ENCODE data around the gene ANKS1A. TPM values are rescaled to one million over a fixed set of nuclear protein-coding genes. Genes with fewer than 3 reads are reported as not detected.

ANKS1A gene
- total RNA-seq, 2 experiments from 2014 or later: 7.4 to 9.1 TPM

- POLR2A ChIA-PET: no interaction called here
- CTCF ChIA-PET: interaction anchor here (0.5 to 2.2 kb wide), 4 partner anchors 10 to 226 kb away, joined by 4 to 5 read pairs (median 4); no protein-coding TSS in a partner anchor
Observed at GRCh38 chr6:35047265-35048011, 158.4 kb downstream of the ANKS1A start.

GRCh38 chr6:35048031-35048613 is 159.1 kb downstream of the ANKS1A start:
- ChIA-PET POLR2A (no interaction called here), CTCF (interaction anchor here (0.9 to 2.2 kb wide), 3 partner anchors 10 to 227 kb away, joined by 4 to 5 read pairs (median 4); no protein-coding TSS in a partner anchor)
- no peaks in the 10 kb centered on the region for H3K36me3 Mint-ChIP-seq (ENCODE audit: low read depth)
- H3K27me3 Mint-ChIP-seq: no peaks in the 10 kb centered on the region
- peak; percentile 30 for DNase-seq
- H3K4me1 Mint-ChIP-seq: peaks cover 6% of the 10 kb centered on the region
- H3K9me3 Mint-ChIP-seq (ENCODE audit: low read depth): no peaks in the 10 kb centered on the region
- no peak overlapping the region for H3K4me3 Mint-ChIP-seq
- peak; percentile 18 for ATAC-seq
- no peak overlapping the region for H3K27ac Mint-ChIP-seq
- intact Hi-C loops (cut with DNase I, micrococcal nuclease): no loop called here

More at GRCh38 chr6:35047265-35048011, 158.4 kb downstream of the ANKS1A start:
- no peaks in the 10 kb centered on the region for H3K9me3 Mint-ChIP-seq (ENCODE audit: low read depth)
- H3K27me3 Mint-ChIP-seq: no peaks in the 10 kb centered on the region
- H3K4me1 Mint-ChIP-seq: peaks cover 6% of the 10 kb centered on the region
- ATAC-seq (no peak), DNase-seq (no peak)
- H3K27ac Mint-ChIP-seq: no peak overlapping the region
- H3K36me3 Mint-ChIP-seq (ENCODE audit: low read depth): no peaks in the 10 kb centered on the region
- H3K4me3 Mint-ChIP-seq: no peak overlapping the region
- intact Hi-C loops (cut with DNase I, micrococcal nuclease): no loop called here

- intact Hi-C loops (cut with DNase I, micrococcal nuclease): no loop called here
- ChIA-PET CTCF (interaction anchor here (0.6 to 2.2 kb wide), 6 partner anchors 21 to 1151 kb away, joined by 3 to 5 read pairs (median 4); no protein-coding TSS in a partner anchor), POLR2A (no interaction called here)
- no peaks in the 10 kb centered on the region for H3K9me3 Mint-ChIP-seq (ENCODE audit: low read depth)
- no peak overlapping the region for H3K4me3 Mint-ChIP-seq
- H3K4me1 Mint-ChIP-seq: peaks cover 6% of the 10 kb centered on the region
- H3K36me3 Mint-ChIP-seq (ENCODE audit: low read depth): no peaks in the 10 kb centered on the region
- ATAC-seq (peak; percentile 89), DNase-seq (peak; percentile 45)
- no peak overlapping the region for H3K27ac Mint-ChIP-seq
- no peaks in the 10 kb centered on the region for H3K27me3 Mint-ChIP-seq
Observed at GRCh38 chr6:35048631-35049083, 159.6 kb downstream of the ANKS1A start.

DNA sequence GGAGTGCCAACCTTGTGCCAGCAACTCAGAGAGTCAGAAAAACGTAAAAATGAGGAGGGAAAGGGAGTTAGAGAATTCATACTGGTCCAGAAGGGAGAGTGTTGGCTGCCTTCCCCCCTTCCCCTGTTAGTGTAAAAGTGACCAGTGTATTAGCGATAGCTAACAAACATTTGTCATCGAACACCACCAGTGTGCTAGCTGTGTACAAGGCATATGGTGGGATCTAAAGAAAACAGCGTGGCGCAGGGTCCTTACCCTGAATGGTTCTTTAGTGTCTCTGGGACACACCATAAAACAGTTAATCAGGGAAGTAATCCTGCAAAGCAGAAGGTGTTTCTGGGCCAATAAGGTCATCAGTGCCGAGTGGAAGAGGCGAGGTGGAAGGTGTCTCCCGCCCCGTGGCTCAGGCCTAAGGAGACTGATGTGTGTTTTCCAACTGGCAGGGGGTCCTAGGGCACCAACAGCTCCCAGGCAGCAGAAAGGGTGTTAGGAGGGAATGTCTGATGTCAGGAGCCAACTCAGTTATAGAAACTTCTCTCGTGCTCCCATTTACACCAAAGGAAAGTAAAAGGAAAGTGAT is 160.2 kb downstream of the ANKS1A start:
- H3K4me3 Mint-ChIP-seq: no peak overlapping the region
- no peak overlapping the region for H3K27ac Mint-ChIP-seq
- DNase-seq: no peak
- ChIA-PET CTCF (interaction anchor here (0.6 to 2.2 kb wide), 7 partner anchors 22 to 1152 kb away, joined by 3 to 5 read pairs (median 3); no protein-coding TSS in a partner anchor), POLR2A (no interaction called here)
- H3K9me3 Mint-ChIP-seq (ENCODE audit: low read depth): no peaks in the 10 kb centered on the region
- H3K36me3 Mint-ChIP-seq (ENCODE audit: low read depth): no peaks in the 10 kb centered on the region
- ATAC-seq: no peak
- intact Hi-C loops (cut with DNase I, micrococcal nuclease): no loop called here
- H3K4me1 Mint-ChIP-seq: peaks cover 6% of the 10 kb centered on the region
- no peaks in the 10 kb centered on the region for H3K27me3 Mint-ChIP-seq

- Mint-ChIP-seq H3K36me3 (ENCODE audit: low read depth) (no peaks in the 10 kb centered on the region), H3K27me3 (no peaks in the 10 kb centered on the region), H3K4me1 (peaks cover 6% of the 10 kb centered on the region), H3K4me3 (no peak overlapping the region), H3K9me3 (ENCODE audit: low read depth) (no peaks in the 10 kb centered on the region), H3K27ac (no peak overlapping the region)
- POLR2A ChIA-PET: no interaction called here
- ATAC-seq (no peak), DNase-seq (no peak)
- CTCF ChIA-PET: interaction anchor here (0.7 to 2.2 kb wide), 3 partner anchors 34 to 110 kb away, joined by 3 to 5 read pairs (median 3); no protein-coding TSS in a partner anchor
- intact Hi-C loops (cut with DNase I, micrococcal nuclease): no loop called here
Observed at GRCh38 chr6:35049900-35050756, 161.1 kb downstream of the ANKS1A start.

DNA sequence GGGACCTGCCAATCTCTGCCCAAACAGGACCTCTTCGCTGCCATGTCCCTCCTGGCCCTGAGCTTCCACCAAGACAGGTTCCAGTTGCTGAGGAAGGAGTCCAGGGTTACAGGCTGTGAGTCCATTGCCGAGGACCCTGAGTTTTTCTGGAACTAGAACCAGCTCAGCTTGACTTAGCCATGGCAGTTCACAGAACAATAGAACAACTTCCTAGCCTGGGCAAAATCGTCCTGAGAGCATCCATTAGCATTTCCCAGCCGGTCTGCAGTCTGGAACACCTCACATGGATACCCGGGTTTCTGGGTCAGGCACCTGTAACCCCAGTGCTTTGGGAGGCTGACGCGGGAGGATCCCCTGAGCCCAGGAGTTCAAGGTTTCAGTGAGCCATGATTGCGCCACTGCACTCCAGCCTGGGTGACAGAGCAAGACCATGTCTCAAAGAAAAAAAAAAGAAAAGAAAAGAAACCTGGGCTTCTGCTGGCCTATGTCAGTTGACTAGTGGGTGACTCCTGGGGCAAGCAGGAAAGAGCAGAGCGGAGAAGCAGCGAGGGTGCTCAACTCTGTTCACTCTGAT is 161.8 kb downstream of the ANKS1A start:
- ATAC-seq (no peak), DNase-seq (no peak)
- ChIA-PET CTCF (no interaction called here), POLR2A (no interaction called here)
- intact Hi-C loops (cut with DNase I, micrococcal nuclease): no loop called here
- peaks cover 6% of the 10 kb centered on the region for H3K4me1 Mint-ChIP-seq
- H3K9me3 Mint-ChIP-seq (ENCODE audit: low read depth): no peaks in the 10 kb centered on the region
- no peaks in the 10 kb centered on the region for H3K36me3 Mint-ChIP-seq (ENCODE audit: low read depth)
- H3K27me3 Mint-ChIP-seq: no peaks in the 10 kb centered on the region
- H3K27ac Mint-ChIP-seq: no peak overlapping the region
- H3K4me3 Mint-ChIP-seq: no peak overlapping the region

GRCh38 chr6:35051396-35051795 is 162.3 kb downstream of the ANKS1A start:
- ChIA-PET POLR2A (interaction anchor here (0.6 kb wide), 1 partner anchor 161 kb away, joined by 3 read pairs; no protein-coding TSS in a partner anchor), CTCF (interaction anchor here (0.6 kb wide), 1 partner anchor 28 kb away, joined by 3 read pairs; no protein-coding TSS in a partner anchor)
- H3K27me3 Mint-ChIP-seq: no peaks in the 10 kb centered on the region
- H3K4me1 Mint-ChIP-seq: peaks cover 6% of the 10 kb centered on the region
- no peak overlapping the region for H3K27ac Mint-ChIP-seq
- DNase-seq (no peak), ATAC-seq (no peak)
- no peak overlapping the region for H3K4me3 Mint-ChIP-seq
- intact Hi-C loops (cut with DNase I, micrococcal nuclease): no loop called here
- no peaks in the 10 kb centered on the region for H3K9me3 Mint-ChIP-seq (ENCODE audit: low read depth)
- no peaks in the 10 kb centered on the region for H3K36me3 Mint-ChIP-seq (ENCODE audit: low read depth)

DNA sequence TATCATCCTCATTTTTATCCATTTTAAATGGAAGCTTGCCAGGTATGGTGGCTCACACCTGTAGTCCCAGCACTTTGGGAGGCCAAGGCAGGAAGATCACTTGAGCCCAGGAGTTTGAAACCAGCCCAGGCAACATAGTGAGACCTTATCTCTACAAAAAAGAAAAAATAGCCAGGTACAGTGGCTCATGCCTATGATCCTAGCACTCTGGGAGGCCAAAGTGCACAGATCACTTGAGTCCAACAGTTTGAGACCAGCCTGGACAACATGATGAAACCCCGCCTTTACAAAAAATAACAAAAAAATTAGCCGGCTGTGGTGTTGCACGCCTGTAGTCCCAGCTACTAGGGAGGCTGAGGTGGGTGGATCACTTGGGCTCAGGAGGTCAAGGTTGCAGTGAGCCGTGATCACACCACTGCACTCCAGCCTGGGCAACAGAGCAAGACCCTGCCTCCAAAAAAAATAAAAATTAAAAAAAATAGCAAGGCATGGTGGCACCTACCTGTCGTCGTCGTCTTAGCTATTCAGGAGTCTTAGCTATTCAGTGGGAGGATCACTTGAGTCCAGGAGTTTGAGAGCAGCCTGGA is 163.0 kb downstream of the ANKS1A start:
- POLR2A ChIA-PET: interaction anchor here (0.6 kb wide), 1 partner anchor 161 kb away, joined by 3 read pairs; no protein-coding TSS in a partner anchor
- DNase-seq: no peak
- Mint-ChIP-seq H3K36me3 (ENCODE audit: low read depth) (no peaks in the 10 kb centered on the region), H3K9me3 (ENCODE audit: low read depth) (no peaks in the 10 kb centered on the region), H3K27me3 (no peaks in the 10 kb centered on the region), H3K4me3 (no peak overlapping the region), H3K4me1 (no peaks in the 10 kb centered on the region), H3K27ac (no peak overlapping the region)
- intact Hi-C loops (cut with DNase I, micrococcal nuclease): no loop called here
- ATAC-seq: no peak
- CTCF ChIA-PET: interaction anchor here (0.6 kb wide), 3 partner anchors 18 to 247 kb away, joined by 3 to 6 read pairs (median 3); no protein-coding TSS in a partner anchor

GRCh38 chr6:35052694-35053565 is 163.9 kb downstream of the ANKS1A start:
- Mint-ChIP-seq H3K4me1 (no peaks in the 10 kb centered on the region), H3K36me3 (ENCODE audit: low read depth) (no peaks in the 10 kb centered on the region), H3K27me3 (no peaks in the 10 kb centered on the region), H3K4me3 (no peak overlapping the region), H3K27ac (no peak overlapping the region), H3K9me3 (ENCODE audit: low read depth) (no peaks in the 10 kb centered on the region)
- intact Hi-C loops (cut with DNase I, micrococcal nuclease): no loop called here
- ChIA-PET CTCF (interaction anchor here (0.6 kb wide), 2 partner anchors 17 to 248 kb away, joined by 3 to 6 read pairs; no protein-coding TSS in a partner anchor), POLR2A (no interaction called here)
- DNase-seq: no peak
- ATAC-seq: no peak

GRCh38 chr6:35053701-35054100 is 164.6 kb downstream of the ANKS1A start:
- no peak overlapping the region for H3K4me3 Mint-ChIP-seq
- POLR2A ChIA-PET: no interaction called here
- intact Hi-C loops (cut with DNase I, micrococcal nuclease): no loop called here
- H3K27ac Mint-ChIP-seq: no peak overlapping the region
- H3K36me3 Mint-ChIP-seq (ENCODE audit: low read depth): no peaks in the 10 kb centered on the region
- ATAC-seq: no peak
- no peaks in the 10 kb centered on the region for H3K9me3 Mint-ChIP-seq (ENCODE audit: low read depth)
- CTCF ChIA-PET: interaction anchor here (0.6 kb wide), 1 partner anchor 267 kb away, joined by 3 read pairs; no protein-coding TSS in a partner anchor
- peaks cover 2% of the 10 kb centered on the region for H3K4me1 Mint-ChIP-seq
- no peaks in the 10 kb centered on the region for H3K27me3 Mint-ChIP-seq
- no peak for DNase-seq

All from activated CD4-positive, alpha-beta T cell treated with anti-CD3 and anti-CD28 coated beads for 36 hours (primary cell).